SU-DHL-6 (cell line): ENCODE results near the gene PRKAB2.
"Not testable (repeated sequence)": the region's sequence is repeated elsewhere in the genome, so short reads cannot be mapped to it uniquely, and the experiment has no call there.

Source experiments
- H2AFZ ChIP-seq: fragments of 200-600 bp; sonication (generic); 2 replicates; pipeline ENCODE4 v1.6.1; 2014; ENCODE audit warnings: low read depth, mild to moderate bottlenecking, moderate library complexity, mixed read lengths, antibody characterized with exemption, low read length; ENCODE audit not compliant: severe bottlenecking
- H3F3A ChIP-seq: fragments of 200-600 bp; shearing (Covaris generic); 2 replicates; pipeline ENCODE4 v1.6.0; 2016; ENCODE audit warnings: antibody characterized with exemption, mild to moderate bottlenecking; ENCODE audit not compliant: insufficient read depth
- H3K27ac ChIP-seq: fragments of 200-600 bp; sonication (generic); 2 replicates; pipeline ENCODE4 v1.5.1; 2016; ENCODE audit warnings: low read depth, mild to moderate bottlenecking, low read length, moderate library complexity, mixed read lengths
- H3K27me3 ChIP-seq: fragments of 200-600 bp; sonication (generic), shearing (Covaris generic); 2 replicates; pipeline ENCODE4 v1.6.0; 2014; ENCODE audit warnings: mild to moderate bottlenecking, low read length
- H3K36me3 ChIP-seq: fragments of 200-600 bp; sonication (generic); 2 replicates; pipeline ENCODE4 v1.6.1; 2014; ENCODE audit warnings: mild to moderate bottlenecking, low read length, mixed read lengths
- H3K4me2 ChIP-seq: fragments of 300-600, 200-600 bp; shearing (Covaris generic), sonication (generic); 2 replicates; pipeline ENCODE4 v1.6.0; 2014; ENCODE audit warnings: low read length, low read depth, mild to moderate bottlenecking; ENCODE audit not compliant: poor library complexity, severe bottlenecking
- H3K4me3 ChIP-seq: fragments of 200-600 bp; sonication (generic); 2 replicates; pipeline ENCODE4 v1.5.1; 2014; ENCODE audit warnings: antibody characterized with exemption, low read length, mild to moderate bottlenecking, mixed read lengths; ENCODE audit not compliant: insufficient read depth, poor library complexity, severe bottlenecking
- H3K79me2 ChIP-seq: fragments of 200-600 bp; sonication (generic); 2 replicates; pipeline ENCODE4 v1.6.1; 2014; ENCODE audit warnings: mild to moderate bottlenecking, low read length, moderate library complexity; ENCODE audit not compliant: insufficient read depth
- H3K9ac ChIP-seq: fragments of 200-600 bp; sonication (generic); 2 replicates; pipeline ENCODE4 v1.7.0; 2014; ENCODE audit warnings: mild to moderate bottlenecking, low read length
- H3K9me2 ChIP-seq: fragments of 200-600 bp; sonication (generic); replicated peaks from 2 replicates; pipeline ENCODE4 v1.6.1; 2014; ENCODE audit warnings: low read length; ENCODE audit not compliant: insufficient read depth
- H3K9me3 ChIP-seq: fragments of 200-600 bp; sonication (generic); 2 replicates; pipeline ENCODE4 v1.6.1; 2014; ENCODE audit warnings: low read length, mixed read lengths; ENCODE audit not compliant: insufficient read depth
- H4K20me1 ChIP-seq: fragments of 200-600 bp; sonication (generic); 2 replicates; pipeline ENCODE4 v1.6.1; 2014; ENCODE audit warnings: low read depth, mild to moderate bottlenecking, antibody characterized with exemption, low read length, moderate library complexity, mixed read lengths
- EZH2phosphoT487 ChIP-seq: fragments of 200-600 bp; sonication (generic), shearing (Covaris generic); conservative IDR thresholded peaks from 2 replicates; pipeline ENCODE4 v1.6.1; 2018; ENCODE audit warnings: mild to moderate bottlenecking, antibody characterized with exemption, low read length, moderate library complexity, mixed read lengths
- TF ChIP-seq, protein P1 (sequence below): fragments of 200-600 bp; sonication (generic); IDR thresholded peaks from one replicate; pipeline ENCODE4 v1.5.1; 2017; ENCODE audit warnings: antibody characterized with exemption, mild to moderate bottlenecking, low read length, moderate library complexity; ENCODE audit not compliant: insufficient read depth, poor library complexity, severe bottlenecking

PRKAB2 gene

DNA sequence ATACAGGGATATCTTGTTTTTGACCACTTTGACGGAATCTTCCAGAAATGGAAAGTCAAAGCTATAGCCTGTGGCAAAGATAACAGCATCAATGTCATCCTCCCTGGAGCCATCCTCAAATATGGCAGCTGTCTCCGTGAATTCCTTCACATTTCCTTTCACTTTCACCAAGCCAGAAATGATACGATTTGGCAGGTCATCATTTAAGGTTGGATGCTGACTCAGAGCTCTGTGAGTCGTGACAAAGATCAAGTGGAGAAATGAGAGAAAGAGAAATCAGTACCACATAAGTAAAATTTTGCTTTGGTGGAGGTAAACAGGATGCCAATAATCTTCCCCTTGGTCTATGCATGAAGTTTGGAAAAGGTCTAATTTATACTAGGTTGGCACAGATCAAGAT is 29.0 kb upstream of the PRKAB2 start:
- Histone ChIP-seq H3K4me2 (no peak overlapping the region), H2AFZ (no peak overlapping the region), H3K4me3 (no peak overlapping the region), H4K20me1 (no peaks in the 10 kb centered on the region), H3K27me3 (no peaks in the 10 kb centered on the region), H3F3A (no peaks in the 10 kb centered on the region), H3K27ac (no peak overlapping the region), H3K9me2 (no peaks in the 10 kb centered on the region), H3K79me2 (no peaks in the 10 kb centered on the region), H3K9ac (no peak overlapping the region), H3K9me3 (no peaks in the 10 kb centered on the region), H3K36me3 (no peaks in the 10 kb centered on the region)
- TF ChIP-seq, protein P1, sequence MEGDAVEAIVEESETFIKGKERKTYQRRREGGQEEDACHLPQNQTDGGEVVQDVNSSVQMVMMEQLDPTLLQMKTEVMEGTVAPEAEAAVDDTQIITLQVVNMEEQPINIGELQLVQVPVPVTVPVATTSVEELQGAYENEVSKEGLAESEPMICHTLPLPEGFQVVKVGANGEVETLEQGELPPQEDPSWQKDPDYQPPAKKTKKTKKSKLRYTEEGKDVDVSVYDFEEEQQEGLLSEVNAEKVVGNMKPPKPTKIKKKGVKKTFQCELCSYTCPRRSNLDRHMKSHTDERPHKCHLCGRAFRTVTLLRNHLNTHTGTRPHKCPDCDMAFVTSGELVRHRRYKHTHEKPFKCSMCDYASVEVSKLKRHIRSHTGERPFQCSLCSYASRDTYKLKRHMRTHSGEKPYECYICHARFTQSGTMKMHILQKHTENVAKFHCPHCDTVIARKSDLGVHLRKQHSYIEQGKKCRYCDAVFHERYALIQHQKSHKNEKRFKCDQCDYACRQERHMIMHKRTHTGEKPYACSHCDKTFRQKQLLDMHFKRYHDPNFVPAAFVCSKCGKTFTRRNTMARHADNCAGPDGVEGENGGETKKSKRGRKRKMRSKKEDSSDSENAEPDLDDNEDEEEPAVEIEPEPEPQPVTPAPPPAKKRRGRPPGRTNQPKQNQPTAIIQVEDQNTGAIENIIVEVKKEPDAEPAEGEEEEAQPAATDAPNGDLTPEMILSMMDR = no peak

- not testable (repeated sequence) for H3F3A ChIP-seq, H3K9me2 ChIP-seq, H3K4me2 ChIP-seq, H4K20me1 ChIP-seq, H3K27me3 ChIP-seq, H3K9ac ChIP-seq, H3K36me3 ChIP-seq, H3K9me3 ChIP-seq, H2AFZ ChIP-seq, H3K27ac ChIP-seq, H3K4me3 ChIP-seq, H3K79me2 ChIP-seq
Observed at GRCh38 chr1:147197324-147197723, 25.1 kb upstream of the PRKAB2 start.

GRCh38 chr1:147189514-147189913 is 17.2 kb upstream of the PRKAB2 start:
- Histone ChIP-seq H3K4me2 (no peak overlapping the region), H2AFZ (no peak overlapping the region), H3K36me3 (no peaks in the 10 kb centered on the region), H3K9me3 (no peaks in the 10 kb centered on the region), H3K9ac (no peak overlapping the region), H3K27ac (no peak overlapping the region), H3K79me2 (no peaks in the 10 kb centered on the region), H3K9me2 (no peaks in the 10 kb centered on the region), H3K4me3 (no peak overlapping the region), H4K20me1 (no peaks in the 10 kb centered on the region), H3F3A (no peaks in the 10 kb centered on the region), H3K27me3 (no peaks in the 10 kb centered on the region)
- TF ChIP-seq EZH2phosphoT487 = no peak
- TF ChIP-seq, protein P1 = no peak

- H3K27ac ChIP-seq = no peak overlapping the region
- no peak overlapping the region for H2AFZ ChIP-seq
- H3K79me2 ChIP-seq = no peaks in the 10 kb centered on the region
- H3K9me3 ChIP-seq = no peaks in the 10 kb centered on the region
- no peak overlapping the region for H3K9ac ChIP-seq
- TF ChIP-seq, protein P1 = no peak
- TF ChIP-seq EZH2phosphoT487 = no peak
- no peaks in the 10 kb centered on the region; the same call in 1 of the 2 replicates for H3K36me3 ChIP-seq
- no peak overlapping the region for H3K4me3 ChIP-seq
- H4K20me1 ChIP-seq = no peaks in the 10 kb centered on the region
- no peak overlapping the region for H3K4me2 ChIP-seq
- H3K27me3 ChIP-seq = no peaks in the 10 kb centered on the region
- no peaks in the 10 kb centered on the region for H3F3A ChIP-seq
- H3K9me2 ChIP-seq = no peaks in the 10 kb centered on the region
Observed at GRCh38 chr1:147185432-147185831, 13.2 kb upstream of the PRKAB2 start.
